GM19099 (cell line): ENCODE measurements around the gene FLNC.

ENCODE experiments used
- POLR2A ChIP-seq: IDR thresholded peaks from 3 replicates; pipeline ENCODE4 v1.6.1; 2011; ENCODE audit warnings: low read depth; ENCODE audit not compliant: insufficient read length; ENCODE audit errors: extremely low read depth

Gene FLNC

DNA sequence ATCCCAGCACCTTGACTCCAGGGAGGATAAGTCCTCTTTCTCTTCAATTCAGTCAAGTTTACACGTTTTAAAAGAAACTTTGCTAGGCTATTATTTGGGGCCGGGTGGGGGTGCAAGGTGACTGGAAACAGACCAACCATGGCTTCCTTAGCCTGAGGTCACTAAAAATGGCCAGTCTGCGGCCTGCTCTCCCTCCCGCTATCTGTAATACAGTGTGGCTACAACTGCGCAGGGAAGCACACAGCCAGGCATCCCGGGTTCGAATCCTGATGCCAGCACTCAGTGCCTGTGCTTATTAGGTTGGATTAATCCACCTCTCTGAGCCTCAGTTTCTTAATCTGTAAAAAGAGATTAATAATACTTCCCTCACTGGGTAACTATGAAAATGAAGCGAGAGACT, 51.9 kb downstream of the FLNC start:
- TF ChIP-seq POLR2A: no peak

DNA sequence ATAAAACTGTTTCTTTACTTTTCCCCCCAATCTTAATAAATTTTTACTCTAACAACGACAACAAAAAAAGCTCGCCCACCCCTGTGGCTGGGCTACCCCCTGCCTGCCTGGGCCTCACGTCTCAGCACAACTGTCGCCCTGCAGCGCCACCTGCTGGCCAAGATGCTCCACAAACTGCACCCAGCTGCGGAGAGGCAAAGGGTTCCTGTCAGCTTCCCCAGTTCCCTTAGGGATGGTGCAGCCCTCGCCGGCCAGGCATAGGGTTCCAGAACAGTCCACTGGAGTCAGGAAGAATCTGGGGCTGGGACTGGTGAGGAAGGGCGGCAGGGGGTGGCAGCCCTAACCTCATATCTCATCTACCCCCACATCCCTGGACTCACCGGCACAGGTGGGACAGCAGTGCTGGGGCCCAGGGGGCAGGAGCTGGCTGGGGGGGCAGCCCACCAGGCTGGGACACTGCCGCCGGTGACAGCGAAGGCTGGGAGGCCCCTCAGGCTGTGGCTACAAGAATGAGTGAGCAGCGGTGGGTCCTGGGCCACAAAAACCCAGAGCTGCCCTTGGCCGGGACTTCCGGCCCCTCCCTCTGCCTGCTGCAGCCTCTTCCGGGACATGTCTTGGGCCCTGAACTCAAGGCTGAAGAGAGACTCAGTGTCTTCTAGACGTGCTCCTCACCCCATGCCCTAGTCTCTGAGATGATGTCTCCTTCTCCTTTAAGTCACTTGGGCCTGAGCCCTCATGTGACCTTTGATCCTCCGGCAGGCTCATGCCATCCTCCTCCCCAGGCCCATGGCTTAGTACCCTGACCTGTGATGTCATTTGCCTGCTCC, 53.6 kb downstream of the FLNC start:
- peak; percentile 51 for TF ChIP-seq POLR2A

DNA sequence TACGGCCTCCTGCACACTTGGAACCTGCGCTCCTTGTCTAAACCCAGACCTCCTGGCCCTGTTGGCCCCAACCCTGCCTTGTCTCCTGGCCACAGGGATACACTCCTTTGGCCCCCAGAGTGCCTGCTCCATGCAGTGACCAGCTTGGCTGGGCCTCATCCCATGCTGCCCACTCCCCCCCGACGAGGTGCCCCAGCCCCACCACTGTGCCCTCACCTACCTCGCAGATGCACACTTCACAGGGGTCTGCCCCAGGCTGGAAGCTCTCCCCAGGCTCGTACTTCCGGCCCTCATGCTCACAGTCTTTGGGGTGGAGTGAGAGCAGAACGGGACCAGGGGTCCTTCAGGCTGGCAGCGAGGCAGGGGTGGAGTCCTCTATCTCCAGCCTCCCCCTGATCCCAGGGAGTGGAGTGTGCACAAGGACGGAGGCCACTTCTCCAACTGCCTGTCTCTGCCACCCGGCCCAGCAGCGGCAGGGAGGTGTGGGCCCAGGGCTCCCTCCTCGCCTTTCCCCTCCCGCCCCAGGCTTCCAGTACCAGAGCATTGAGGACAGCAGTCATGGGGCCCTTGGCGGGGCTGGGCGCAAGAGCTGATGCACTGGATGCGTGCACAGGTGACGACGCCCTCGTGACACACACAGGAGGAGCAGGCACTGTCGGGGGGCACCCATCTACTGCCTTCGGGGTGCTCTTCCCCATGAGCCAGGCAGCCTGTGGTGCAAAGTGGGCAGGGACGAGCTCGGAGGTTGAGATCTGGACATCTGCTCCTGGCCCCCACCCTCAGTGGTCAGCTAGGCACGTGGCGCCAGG, 54.6 kb downstream of the FLNC start:
- TF ChIP-seq POLR2A: no peak

DNA sequence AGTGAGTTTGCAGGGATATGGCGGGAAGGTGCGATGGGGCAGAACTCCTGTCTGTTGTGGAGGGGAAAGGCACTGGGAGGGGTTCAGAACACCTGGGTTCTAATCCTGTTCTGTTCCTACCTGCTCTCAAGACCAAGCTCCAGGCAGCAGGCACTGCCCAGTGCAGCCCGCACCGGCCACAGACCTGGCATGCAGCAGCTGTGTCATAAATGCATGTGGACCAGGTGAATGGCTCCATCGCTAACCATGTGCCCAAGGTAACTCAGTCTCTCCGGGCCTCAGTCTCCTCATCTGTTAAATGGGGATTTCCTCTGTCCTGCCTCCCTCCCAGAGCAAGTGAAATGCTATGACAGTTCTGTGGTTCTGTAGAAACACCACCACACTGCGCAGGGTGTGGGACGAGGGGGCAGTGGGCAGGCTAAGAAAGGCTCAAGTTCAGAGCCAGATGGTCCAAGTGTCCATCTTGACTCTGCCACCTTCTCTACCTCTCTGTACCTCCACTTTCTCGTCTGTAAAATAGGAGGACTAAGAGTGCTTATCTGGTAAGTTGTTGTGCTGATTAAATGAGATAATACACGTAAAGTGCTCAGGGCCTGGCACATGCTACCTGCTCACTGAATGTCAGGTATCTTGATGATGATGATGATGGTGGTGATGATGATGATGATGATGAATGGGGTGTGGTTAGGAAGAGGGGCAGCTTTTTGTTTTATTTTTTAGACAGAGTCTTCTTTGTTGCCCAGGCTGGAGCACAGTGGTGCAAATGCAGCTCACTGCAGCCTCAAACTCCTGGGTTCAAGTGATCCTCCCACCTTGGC, 55.4 kb downstream of the FLNC start:
- TF ChIP-seq POLR2A: no peak

DNA sequence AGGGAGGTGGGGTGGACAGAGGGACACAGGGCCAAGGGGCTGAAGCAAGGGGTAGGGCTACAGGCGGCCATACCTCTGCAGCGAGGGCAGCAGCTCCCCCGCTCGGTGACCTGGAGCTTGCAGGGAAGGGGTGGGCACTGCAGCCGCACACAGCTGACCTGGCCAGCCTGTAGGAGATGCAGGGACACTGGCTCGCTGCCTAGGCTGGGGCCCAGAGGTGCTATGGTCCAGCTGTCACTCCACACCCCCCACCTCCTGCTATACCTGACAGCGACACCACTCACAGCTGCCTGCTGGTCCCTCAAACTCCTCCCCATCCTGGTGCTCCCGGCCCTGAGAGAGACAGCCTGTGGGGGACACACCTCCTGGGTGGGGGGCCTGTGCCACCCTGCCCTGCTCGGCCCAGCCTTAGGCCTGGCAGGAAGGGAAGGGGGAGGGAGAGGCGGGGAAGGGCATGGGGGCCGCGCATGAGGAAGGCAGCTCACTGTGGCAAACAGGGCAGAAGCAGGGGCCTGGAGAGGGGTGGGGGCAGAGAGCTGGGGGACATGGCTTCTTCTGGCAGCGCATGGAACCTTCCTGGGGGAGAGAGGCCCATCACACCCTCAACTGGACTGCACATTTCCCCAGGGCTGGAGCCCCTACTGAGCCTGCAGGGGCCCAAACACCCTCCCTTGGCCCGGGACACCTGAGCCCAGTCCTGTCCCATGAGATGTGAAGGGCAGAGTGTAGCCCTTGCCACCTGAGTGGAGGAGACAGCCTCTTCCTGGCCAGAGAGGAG, 56.4 kb downstream of the FLNC start:
- TF ChIP-seq POLR2A: no peak

DNA sequence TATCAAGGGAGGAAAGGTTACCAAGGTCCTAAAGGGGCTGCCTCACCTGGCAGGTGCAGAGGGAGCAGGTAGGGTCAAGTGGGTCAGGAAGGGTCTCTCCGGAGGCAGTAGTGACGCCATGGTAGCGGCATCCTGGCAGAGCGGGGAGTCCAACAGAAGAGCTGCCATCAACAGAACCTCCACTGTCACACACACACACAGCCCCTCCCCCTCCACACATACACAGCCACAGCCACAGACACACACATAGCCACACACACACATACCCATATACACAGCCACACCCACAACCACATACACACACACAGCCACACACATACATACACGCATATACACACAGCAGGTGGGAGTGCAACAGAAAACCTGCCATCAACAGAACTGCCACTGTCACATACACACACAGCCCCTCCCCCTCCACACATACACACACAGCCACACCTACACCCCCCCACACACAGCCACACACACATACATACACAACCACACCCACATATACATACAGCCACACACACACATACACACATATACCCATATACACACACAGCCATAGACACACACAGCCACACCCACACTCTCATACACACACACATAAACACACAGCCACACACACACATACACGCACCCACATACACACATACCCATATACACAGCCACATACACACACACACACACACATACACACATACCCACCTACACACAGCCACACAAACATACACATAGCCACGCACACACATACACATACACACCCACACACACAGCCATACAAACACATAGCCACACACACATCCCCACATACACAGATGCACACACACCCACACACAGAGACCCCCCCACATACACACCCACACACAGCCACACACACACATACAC, 57.2 kb downstream of the FLNC start:
- TF ChIP-seq POLR2A: no peak

DNA sequence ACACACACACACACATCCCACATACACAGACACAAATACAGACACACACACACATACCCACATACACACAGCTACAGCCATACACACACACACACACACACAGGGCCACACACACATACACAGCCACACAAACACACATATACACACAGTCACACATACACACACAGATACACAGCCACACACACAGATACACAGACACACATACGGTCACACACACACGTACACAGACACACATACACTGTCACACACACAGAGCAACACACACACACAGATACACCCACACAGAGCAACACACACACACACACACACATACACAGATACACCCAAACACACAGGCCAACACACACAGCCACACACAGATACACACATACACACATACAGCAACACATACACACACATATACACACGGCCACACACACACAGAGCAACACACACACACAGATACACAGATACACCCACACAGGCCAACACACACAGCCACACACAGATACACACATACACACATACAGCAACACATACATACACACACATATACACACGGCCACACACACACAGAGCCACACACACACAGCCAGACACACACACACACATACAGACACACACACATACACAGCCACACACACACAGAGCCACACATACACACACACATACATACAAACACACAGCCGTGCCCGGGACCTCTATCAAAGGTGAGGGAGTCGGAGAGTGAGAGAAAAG, 58.0 kb downstream of the FLNC start:
- no peak for TF ChIP-seq POLR2A

DNA sequence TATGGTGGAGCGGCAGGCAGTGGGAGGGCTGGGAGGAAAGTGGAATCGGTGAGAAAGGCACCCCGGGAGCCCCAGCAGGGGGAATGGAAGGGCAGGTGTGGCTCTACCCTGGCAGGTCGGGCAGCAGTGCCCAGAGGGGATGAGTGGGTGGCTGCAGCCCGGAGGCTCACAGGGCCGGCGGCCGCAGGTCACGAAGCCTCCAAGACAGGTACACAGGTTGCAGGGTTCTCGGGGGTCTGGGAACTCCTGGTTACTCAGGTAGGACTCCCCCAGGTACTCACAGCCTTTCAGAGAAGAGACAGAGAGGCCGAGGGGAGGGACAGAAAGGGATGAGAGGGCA, 58.5 kb downstream of the FLNC start:
- TF ChIP-seq POLR2A: no peak

DNA sequence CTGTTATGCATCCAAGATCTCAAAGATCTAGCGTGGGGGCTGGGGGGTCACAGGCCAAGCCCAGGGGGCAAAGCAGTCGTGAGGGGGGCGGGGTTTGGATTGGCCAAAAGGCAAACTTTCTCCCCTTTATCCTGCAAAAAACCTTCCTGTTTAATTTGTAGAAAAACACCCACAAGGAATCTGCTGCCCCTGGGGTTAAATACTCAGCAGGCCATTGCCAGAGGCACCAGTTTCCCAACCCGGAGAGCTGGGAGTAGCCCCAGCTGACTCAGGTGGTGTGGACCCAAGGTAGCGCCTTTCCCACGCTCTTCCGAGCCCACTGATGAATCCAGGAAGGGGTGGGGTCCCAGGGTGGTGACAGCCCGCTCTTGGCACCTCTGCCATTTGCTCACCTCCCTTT, 58.9 kb downstream of the FLNC start:
- TF ChIP-seq POLR2A: no peak

DNA sequence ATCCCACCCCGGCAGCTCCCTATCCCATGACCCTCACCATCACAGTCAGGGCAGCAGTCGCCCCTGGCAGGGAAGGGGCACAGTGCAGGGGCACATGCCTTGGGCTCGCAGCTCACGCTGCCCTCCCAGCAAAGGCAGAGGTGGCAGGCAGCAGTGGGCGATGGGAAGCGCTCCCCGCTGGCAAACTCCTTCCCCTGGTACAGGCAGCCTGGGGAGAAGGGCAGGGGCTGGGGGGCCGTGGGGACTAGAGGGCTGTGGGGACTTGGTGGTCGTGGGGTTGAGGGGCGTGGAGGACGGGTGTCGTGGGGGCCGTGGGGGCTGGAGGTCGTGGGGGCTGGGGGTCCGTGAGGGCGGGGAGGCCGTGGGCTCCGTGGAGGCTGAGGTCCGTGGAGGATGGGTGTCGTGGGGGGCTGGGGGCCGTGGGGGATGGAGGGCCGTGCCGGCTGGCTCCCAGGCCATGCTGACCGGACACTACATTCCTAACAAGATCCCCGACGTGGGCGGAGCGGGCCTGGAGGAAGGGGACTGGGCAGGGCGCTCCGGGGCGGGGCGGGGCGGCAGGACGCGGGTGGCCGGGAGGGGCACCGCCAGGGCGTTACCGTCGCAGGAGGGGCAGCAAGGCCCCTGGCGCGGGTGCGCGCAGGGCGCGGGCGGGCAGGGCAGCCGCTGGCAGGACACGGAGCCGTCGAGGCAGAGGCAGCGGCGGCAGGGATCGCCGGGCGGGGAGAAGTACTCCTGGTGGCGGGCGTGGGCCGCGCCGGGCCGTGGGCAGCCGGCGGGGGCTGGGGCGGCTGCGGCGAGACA, 60.3 kb downstream of the FLNC start:
- TF ChIP-seq POLR2A: no peak

DNA sequence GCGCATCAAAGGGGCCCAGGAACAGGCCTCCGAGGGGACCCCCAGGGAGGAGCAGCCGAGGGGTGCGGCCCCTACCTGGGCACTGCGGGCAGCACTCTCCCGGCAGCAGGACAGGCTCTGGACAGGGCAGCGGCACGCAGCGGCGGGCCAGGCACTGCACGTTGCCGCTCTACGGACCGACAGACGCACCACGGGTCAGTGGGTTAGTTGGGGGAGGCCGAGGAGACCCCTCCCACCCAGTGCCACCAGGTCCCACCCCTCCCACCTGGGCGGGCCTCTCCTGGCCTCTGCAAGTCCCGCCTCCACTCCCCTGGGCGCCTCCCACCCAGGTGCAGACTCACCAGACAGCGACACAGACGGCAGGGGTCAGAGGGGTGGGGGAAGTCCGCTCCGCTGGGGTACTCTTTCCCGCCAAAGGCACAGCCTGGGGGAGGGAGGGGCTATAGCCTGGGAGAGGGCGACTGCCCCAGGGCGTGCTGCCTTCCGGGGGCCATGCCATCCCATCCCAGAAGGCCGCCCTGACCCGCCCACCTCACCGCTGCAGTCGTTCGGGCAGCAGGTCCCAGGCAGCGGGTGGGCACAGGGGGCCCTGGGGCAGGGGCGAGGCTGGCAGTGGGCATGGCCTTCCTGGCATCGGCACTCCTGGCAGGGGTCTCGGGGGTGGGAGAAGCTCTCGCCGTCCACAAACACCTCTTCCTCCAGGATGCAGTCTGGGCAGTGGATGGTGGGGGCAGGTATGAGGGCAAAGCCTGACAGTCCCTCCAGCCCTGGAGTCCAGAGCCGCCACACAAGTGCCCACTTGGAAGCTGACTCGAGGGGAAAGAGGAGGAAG, 61.1 kb downstream of the FLNC start:
- TF ChIP-seq POLR2A: no peak

DNA sequence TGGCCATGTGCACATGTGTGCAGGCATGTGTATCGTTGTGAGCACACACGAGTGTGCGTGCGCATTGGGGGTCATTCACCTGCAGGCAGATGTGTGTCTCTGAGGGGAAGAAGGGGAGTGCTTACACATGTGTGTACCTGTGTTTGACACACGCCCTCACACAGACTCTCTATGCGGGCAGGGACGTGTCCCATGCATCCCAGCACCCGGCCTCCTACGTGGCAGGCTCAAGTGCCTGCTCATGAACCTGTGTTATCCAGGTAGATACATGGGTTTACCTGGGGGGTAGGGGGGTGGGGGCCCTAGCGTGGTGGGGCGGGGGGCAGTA, 61.7 kb downstream of the FLNC start:
- no peak for TF ChIP-seq POLR2A
